ENCODE measurements around the gene TAS2R60. TPM values are rescaled to one million over a fixed set of nuclear protein-coding genes. Genes with fewer than 3 reads are reported as not detected.
"Not testable (repeated sequence)": the region's sequence is repeated elsewhere in the genome, so short reads cannot be mapped to it uniquely, and the experiment has no call there.

TAS2R60 gene
- total RNA-seq, 2 experiments from 2014 or later = not detected

- Mint-ChIP-seq H3K27me3 (no peaks in the 10 kb centered on the region), H3K36me3 (no peaks in the 10 kb centered on the region), H3K4me1 (no peaks in the 10 kb centered on the region), H3K9me3 (ENCODE audit: low read depth) (no peaks in the 10 kb centered on the region), H3K4me3 (no peak overlapping the region), H3K27ac (no peak overlapping the region)
- ATAC-seq (no peak), DNase-seq (no peak)
- CTCF ChIA-PET = interaction anchor here (0.6 kb wide), 1 partner anchor 120 kb away, joined by 6 read pairs; no protein-coding TSS in a partner anchor
These were observed 13.9 kb downstream of the TAS2R60 start for GRCh38 chr7:143456992-143457793.

GRCh38 chr7:143458263-143458662, 15.0 kb downstream of the TAS2R60 start:
- no peak for ATAC-seq
- no peaks in the 10 kb centered on the region for H3K27me3 Mint-ChIP-seq
- no peak overlapping the region for H3K4me3 Mint-ChIP-seq
- no peaks in the 10 kb centered on the region for H3K9me3 Mint-ChIP-seq (ENCODE audit: low read depth)
- H3K4me1 Mint-ChIP-seq = no peaks in the 10 kb centered on the region
- H3K27ac Mint-ChIP-seq = no peak overlapping the region
- DNase-seq = no peak
- no peaks in the 10 kb centered on the region for H3K36me3 Mint-ChIP-seq
- CTCF ChIA-PET = no interaction called here

- CTCF ChIA-PET = no interaction called here
- ATAC-seq = no peak
- H3K36me3 Mint-ChIP-seq = no peaks in the 10 kb centered on the region
These were observed 15.4 kb downstream of the TAS2R60 start for GRCh38 chr7:143458681-143459080.

GRCh38 chr7:143459359-143459758, 16.1 kb downstream of the TAS2R60 start:
- Mint-ChIP-seq H3K4me3 (no peak overlapping the region), H3K27me3 (no peaks in the 10 kb centered on the region)

More at GRCh38 chr7:143458681-143459080, 15.4 kb downstream of the TAS2R60 start:
- Mint-ChIP-seq H3K27ac (no peak overlapping the region), H3K4me3 (no peak overlapping the region), H3K4me1 (no peaks in the 10 kb centered on the region), H3K27me3 (no peaks in the 10 kb centered on the region), H3K9me3 (ENCODE audit: low read depth) (no peaks in the 10 kb centered on the region)
- DNase-seq = no peak

GRCh38 chr7:143460271-143460979, 17.2 kb downstream of the TAS2R60 start:
- Mint-ChIP-seq H3K36me3 (no peaks in the 10 kb centered on the region), H3K9me3 (ENCODE audit: low read depth) (no peaks in the 10 kb centered on the region), H3K27ac (no peak overlapping the region), H3K4me1 (no peaks in the 10 kb centered on the region), H3K4me3 (no peak overlapping the region), H3K27me3 (no peaks in the 10 kb centered on the region)
- no peak for ATAC-seq
- CTCF ChIA-PET = no interaction called here
- DNase-seq = no peak

More at GRCh38 chr7:143459359-143459758, 16.1 kb downstream of the TAS2R60 start:
- no peak overlapping the region for H3K27ac Mint-ChIP-seq
- no peaks in the 10 kb centered on the region for H3K4me1 Mint-ChIP-seq
- no peaks in the 10 kb centered on the region for H3K9me3 Mint-ChIP-seq (ENCODE audit: low read depth)
- no peak for DNase-seq
- no peaks in the 10 kb centered on the region for H3K36me3 Mint-ChIP-seq
- ATAC-seq = no peak
- CTCF ChIA-PET = no interaction called here

GRCh38 chr7:143462045-143462444, 18.8 kb downstream of the TAS2R60 start:
- Mint-ChIP-seq H3K36me3 (no peaks in the 10 kb centered on the region), H3K4me3 (no peak overlapping the region), H3K9me3 (ENCODE audit: low read depth) (no peaks in the 10 kb centered on the region), H3K4me1 (no peaks in the 10 kb centered on the region), H3K27ac (no peak overlapping the region), H3K27me3 (no peaks in the 10 kb centered on the region)
- ATAC-seq (no peak), DNase-seq (no peak)
- CTCF ChIA-PET = interaction anchor here (0.9 to 1.1 kb wide), 2 partner anchors 247 to 514 kb away, joined by 3 read pairs; no protein-coding TSS in a partner anchor

GRCh38 chr7:143463556-143463955, 20.3 kb downstream of the TAS2R60 start:
- ATAC-seq = no peak
- Mint-ChIP-seq H3K27me3 (no peaks in the 10 kb centered on the region), H3K4me1 (no peaks in the 10 kb centered on the region), H3K4me3 (no peak overlapping the region), H3K36me3 (no peaks in the 10 kb centered on the region), H3K27ac (no peak overlapping the region), H3K9me3 (ENCODE audit: low read depth) (no peaks in the 10 kb centered on the region)
- CTCF ChIA-PET = no interaction called here
- no peak for DNase-seq

GRCh38 chr7:143463957-143464356, 20.7 kb downstream of the TAS2R60 start:
- Mint-ChIP-seq H3K4me3 (no peak overlapping the region), H3K4me1 (no peaks in the 10 kb centered on the region), H3K27ac (no peak overlapping the region), H3K27me3 (no peaks in the 10 kb centered on the region), H3K36me3 (no peaks in the 10 kb centered on the region), H3K9me3 (ENCODE audit: low read depth) (no peaks in the 10 kb centered on the region)
- ATAC-seq (no peak), DNase-seq (no peak)
- CTCF ChIA-PET = no interaction called here

GRCh38 chr7:143467724-143468123, 24.5 kb downstream of the TAS2R60 start:
- no peak for ATAC-seq
- H3K27me3 Mint-ChIP-seq = peaks cover 2% of the 10 kb centered on the region
- no peaks in the 10 kb centered on the region for H3K4me1 Mint-ChIP-seq
- no peaks in the 10 kb centered on the region for H3K36me3 Mint-ChIP-seq
- H3K9me3 Mint-ChIP-seq (ENCODE audit: low read depth) = no peaks in the 10 kb centered on the region
- CTCF ChIA-PET = no interaction called here
- no peak overlapping the region for H3K4me3 Mint-ChIP-seq
- DNase-seq = no peak
- H3K27ac Mint-ChIP-seq = no peak overlapping the region

- CTCF ChIA-PET = interaction anchor here (0.9 to 1.7 kb wide), 3 partner anchors 8 to 55 kb away, joined by 3 to 4 read pairs (median 3); no protein-coding TSS in a partner anchor
- H3K27ac Mint-ChIP-seq = not testable (repeated sequence)
These were observed 28.9 kb downstream of the TAS2R60 start for GRCh38 chr7:143472071-143472689.

GRCh38 chr7:143477501-143478150, 34.4 kb downstream of the TAS2R60 start, which contains the start of gene TAS2R41:
TAS2R41 (plus strand) TSS chr7:143477873; CDS start chr7:143477873, 0 bp downstream.
- Mint-ChIP-seq H3K36me3 (no peaks in the 10 kb centered on the region), H3K27ac (no peak within 1 kb of the TSS), H3K27me3 (peaks cover 5% of the 10 kb centered on the region), H3K4me1 (peaks cover 3% of the 10 kb centered on the region), H3K9me3 (ENCODE audit: low read depth) (no peaks in the 10 kb centered on the region), H3K4me3 (no peak within 1 kb of the TSS)
- no peak for ATAC-seq
- no peak for DNase-seq
- CTCF ChIA-PET = no interaction called here

More at GRCh38 chr7:143472071-143472689, 28.9 kb downstream of the TAS2R60 start:
- not testable (repeated sequence) for H3K27me3 Mint-ChIP-seq; ATAC-seq; H3K36me3 Mint-ChIP-seq; H3K4me3 Mint-ChIP-seq; H3K4me1 Mint-ChIP-seq; H3K9me3 Mint-ChIP-seq (ENCODE audit: low read depth); DNase-seq

- no peaks in the 10 kb centered on the region for H3K9me3 Mint-ChIP-seq (ENCODE audit: low read depth)
- CTCF ChIA-PET = interaction anchor here (1.2 kb wide), 1 partner anchor 8 kb away, joined by 3 read pairs; no protein-coding TSS in a partner anchor
- H3K27ac Mint-ChIP-seq = no peak overlapping the region
- H3K27me3 Mint-ChIP-seq = peaks cover 4% of the 10 kb centered on the region
- no peak for DNase-seq
- no peak for ATAC-seq
- H3K36me3 Mint-ChIP-seq = no peaks in the 10 kb centered on the region
- H3K4me1 Mint-ChIP-seq = peaks cover 3% of the 10 kb centered on the region
- no peak overlapping the region for H3K4me3 Mint-ChIP-seq
These were observed 36.0 kb downstream of the TAS2R60 start for GRCh38 chr7:143479055-143479766.

Data from activated CD8-positive, alpha-beta memory T cell treated with anti-CD3 and anti-CD28 coated beads, Interleukin-2, amount 10 ng/mL, durations not matched to agents 7 days and 5 days (primary cell).